NCI-H2227 (cell line): ENCODE results near the gene GALK2.
"Not testable (repeated sequence)": the region's sequence is repeated elsewhere in the genome, so short reads cannot be mapped to it uniquely, and the experiment has no call there.

Experiments
- DNase-seq: peaks from one replicate; lab custom pipeline; 2025; ENCODE audit not compliant: unreplicated experiment; lab: John Stamatoyannopoulos, UW

Gene GALK2

DNA sequence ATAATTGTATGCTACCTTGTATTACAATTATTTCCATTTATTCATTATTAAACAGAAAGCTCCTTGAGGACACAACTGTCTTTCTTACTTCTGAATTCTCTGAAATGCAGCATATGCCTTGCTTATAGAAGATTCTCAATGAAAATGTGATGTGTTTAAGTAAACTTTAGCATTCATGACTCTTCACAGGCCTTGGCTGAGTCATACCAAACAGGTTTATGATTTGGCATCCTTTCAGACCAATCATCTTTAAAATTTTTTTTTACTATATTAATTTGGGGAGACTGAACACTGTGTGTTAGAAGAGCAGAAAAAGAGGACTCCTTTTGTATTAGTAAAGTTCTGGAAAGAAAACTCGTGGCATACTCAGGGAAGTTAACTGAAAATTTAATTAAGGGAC, 6.4 kb upstream of the GALK2 start:
- DNase-seq, result no peak

DNA sequence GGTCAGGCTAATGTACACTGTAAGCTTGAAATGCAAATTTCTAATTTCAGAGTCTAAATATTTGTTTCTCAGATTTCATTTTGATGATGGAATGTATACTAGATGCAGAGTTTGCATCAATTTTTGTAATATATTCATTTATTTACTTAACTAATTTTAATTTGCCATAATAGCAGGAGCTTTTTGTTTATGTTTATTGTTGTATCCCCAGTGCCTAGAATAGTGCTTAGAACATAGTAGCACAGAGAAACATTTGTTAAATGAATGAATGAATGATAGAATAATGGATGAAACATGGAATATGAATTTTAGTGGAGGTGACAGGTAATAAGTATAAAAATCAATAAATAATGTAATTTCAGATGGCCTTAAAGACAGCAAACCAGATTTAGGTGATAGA, 5.2 kb upstream of the GALK2 start:
- DNase-seq, result no peak

DNA sequence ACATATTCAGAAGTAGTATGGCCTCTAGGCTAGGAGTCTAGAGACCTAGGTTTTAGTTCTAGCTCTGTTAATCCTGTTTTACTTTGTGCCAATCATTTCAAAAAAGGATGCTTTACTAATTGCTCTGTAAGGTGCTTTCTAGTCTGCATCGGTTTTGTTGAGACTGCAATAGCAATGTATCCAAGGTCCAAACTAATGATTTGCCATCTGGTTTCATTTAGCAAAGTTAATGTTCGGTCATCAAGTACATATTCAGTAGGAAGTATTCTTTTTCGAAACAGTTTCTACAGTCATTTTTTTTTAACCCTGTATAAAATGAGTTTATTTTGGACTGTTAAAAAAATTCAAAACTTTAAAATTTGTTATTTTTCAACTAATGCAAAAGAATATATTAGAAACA, 2.0 kb upstream of the GALK2 start:
- no peak for DNase-seq

DNA sequence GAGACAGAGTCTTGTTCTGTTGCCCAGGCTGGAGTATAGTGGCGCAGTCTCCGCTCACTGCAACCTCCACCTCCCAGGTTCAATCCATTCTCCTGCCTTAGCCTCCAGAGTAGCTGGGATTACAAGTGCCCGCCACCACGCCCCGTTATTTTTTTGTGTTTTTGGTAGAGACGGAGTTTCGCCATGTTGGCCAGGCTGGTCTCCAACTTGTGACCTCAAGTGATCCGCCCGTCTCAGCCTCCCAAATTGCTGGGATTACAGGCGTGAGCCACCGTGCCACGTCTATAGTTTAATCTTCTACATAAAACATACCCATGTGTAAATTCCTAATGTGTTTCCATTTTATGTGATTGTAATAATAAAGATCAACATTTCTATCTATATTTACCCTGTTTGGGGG, 1.7 kb downstream of the GALK2 start:
- no peak for DNase-seq

DNA sequence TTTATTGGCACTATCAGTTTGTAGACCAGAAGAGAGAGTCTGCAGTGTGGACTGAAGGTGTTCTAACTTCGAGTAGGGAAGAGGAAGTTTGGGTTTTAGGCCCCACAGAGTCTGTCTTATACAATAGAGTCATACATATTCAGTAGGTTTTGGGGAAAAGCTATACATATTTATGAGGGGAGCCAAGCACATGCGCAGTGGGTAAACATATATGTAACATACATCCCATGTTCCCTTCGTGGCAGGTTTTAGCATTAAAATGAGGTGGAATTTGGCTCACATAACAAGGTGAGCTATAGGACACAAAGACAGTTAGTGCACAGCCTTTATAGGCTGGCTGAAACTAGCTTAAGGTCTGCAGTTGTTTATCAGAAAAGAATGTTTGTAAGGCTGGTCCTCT, 4.9 kb downstream of the GALK2 start:
- no peak for DNase-seq

DNA sequence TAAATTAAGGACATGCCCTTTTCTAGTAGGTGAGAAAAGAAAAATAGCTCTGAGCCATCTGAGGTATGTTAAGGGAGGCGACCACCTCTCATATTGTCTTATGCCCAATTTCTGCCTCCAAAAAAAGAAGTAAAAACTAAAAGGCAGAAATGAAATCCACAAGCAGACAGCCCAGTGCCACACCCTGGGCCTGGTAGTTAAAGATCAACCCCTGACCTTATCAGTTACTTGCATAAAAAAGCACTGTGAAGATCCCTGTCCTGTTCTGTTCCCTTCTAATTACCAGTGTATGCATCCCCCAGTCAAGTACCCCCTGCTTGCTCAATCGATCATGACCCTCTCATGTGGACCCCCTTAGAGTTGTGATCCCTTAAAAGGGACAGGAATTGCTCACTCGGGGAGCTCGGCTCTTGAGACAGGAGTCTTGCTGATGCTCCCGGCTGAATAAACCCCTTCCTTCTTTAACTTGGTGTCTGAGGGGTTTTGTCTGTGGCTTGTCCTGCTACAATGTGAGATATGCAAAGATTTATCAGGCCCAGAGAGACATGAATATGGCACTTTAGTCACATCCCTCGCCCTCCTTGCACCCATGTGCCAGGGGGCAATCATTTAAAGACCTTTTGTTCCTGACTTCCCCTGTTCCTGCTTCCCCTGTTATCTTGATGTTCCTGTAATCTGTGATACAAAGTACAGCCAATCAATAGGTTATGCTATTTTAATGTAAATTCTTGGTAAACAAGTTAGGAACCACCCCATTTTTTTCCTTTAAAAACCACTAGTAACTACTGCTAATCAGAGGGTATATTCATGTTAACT, 5.7 kb downstream of the GALK2 start:
- DNase-seq, result not testable (repeated sequence)

DNA sequence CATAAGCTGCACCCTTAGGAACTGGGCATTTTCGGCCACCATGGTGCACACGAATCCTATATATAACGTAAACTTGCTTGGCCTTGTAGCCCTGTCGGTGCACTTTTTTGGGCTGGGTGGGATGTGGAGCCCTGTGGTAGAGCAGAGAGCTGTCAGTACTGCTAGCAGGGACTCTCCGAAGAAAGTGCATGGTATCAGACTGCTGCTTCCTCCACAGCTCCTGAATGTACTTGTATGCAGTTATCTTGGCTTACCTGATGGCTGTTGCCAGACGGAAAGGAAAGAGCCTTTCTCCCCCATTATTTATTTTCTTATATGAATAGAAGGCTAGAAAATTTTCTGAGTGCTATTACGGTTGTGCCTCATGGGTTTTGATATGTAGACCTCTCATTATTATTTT, 8.4 kb downstream of the GALK2 start:
- no peak for DNase-seq

DNA sequence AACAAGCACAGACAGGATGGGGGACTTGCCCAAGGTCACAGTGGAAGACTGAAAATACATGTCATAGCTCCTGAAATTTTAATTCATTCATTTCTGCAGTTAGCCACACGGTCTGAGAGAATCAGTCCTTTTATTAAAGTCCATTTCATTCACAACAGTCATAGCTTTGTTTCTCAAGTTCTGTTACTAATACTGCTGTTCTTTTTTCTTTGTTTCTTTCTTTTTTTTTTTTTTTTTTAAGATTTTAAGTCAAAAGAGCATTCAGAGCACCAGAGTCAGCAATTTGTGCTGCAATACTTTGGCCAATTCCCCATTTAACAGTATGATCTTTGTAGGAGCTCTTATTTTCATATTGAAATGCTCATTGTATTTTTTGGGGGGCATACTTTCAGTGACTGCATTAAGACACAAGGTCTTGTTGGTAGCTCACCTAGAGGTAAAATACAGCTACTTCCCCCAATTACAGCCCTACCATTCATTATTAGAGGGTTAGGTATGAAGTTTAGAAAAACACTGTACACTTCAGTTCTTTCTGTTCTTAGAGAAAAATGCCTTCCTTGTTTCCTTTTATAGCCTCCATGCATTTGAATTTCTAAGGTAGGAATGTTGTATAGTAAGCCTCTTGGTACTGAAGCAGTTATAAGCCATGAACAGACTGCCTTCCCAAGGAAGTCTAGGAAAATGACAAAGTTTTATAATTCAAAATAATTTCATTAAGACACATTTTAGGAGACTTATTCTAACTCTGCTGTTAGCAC, 9.6 kb downstream of the GALK2 start:
- DNase-seq, result no peak

DNA sequence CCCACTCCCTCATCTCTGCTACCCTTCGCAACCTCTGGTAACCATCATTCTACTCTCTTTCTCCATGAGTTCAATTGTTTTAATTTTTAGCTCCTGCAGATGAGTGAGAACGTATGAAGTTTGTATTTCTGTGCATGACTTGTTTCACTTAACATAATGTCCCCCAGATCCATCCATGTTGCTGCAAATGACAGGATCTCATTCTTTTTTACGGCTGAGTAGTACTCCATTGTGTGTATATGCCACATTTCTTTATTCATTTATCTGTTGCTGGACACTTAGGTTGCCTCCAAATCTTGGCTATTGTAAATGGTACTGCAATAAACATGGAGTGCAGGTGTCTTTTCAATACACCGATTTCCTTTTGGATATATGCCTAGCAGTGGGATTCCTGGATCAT, 12.1 kb downstream of the GALK2 start:
- no peak for DNase-seq

DNA sequence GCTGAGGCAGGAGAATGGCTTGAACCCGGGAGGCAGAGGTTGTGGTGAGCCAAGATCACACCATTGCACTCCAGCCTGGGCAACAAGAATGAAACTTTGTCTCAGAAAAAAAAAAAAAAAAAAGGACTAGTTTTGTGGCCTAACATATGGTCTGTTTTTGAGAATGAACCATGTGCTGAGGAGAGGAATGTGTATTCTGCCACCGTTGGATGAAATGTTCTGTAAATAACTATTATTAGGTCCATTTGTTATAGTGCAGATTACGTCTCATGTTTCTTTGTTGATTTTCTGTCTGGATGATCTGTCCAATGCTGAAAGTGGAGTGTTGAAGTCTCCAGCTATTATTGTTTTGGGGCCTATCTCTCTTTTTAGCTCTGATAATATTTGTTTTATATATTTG, 13.7 kb downstream of the GALK2 start:
- not testable (repeated sequence) for DNase-seq

DNA sequence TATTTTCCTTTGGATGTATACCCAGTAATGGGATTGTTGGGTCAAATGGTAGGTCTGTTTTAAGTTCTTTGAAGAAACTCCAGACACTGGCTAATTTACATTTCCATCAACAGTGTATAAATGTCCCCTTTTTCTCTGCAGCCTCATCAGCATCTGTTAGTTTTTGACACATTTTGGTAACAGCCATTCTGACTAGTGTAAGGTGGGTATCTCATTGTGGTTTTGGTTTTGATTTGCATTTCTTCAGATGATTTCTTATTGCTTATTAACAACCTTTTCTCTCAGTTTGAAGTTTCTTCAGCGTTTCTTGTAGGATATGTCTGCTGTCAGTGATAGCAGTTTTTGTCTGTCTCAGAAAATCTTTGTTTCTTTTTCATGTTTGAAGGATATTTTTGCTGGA, 15.4 kb downstream of the GALK2 start:
- DNase-seq, result no peak

DNA sequence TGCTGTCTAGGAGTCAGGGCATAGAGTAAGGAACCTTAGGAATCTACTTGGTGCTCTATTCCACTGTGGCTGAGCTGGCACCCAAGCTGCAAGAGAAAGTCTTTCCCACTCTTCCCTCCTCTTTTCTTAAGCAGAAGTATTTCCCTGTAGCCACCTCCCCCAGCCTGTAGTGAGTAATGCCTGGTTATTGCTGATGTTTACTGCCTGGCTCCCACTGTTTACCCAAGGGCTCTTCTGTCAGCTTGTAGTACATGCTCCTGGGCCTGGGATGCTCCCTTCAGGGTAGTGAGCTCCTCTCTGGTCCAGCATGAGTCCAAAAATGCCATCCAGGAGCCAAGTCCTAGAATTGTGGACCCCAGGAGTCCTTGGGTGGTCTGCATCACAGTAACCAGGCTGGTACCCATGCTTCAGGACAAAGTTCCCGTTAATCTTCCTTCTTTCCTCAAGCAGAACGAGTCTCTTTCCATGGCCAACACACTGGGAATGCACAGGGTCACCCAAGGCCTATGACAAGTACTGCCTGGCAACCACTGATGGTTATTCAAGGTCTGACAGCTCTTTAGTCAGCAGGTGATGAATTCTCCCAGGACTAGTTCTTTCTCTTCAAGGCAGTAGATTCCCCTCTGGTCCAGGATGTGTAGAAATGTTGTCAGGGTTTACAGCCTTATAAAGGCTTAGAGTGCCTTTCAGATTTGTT, 17.6 kb downstream of the GALK2 start:
- no peak for DNase-seq

DNA sequence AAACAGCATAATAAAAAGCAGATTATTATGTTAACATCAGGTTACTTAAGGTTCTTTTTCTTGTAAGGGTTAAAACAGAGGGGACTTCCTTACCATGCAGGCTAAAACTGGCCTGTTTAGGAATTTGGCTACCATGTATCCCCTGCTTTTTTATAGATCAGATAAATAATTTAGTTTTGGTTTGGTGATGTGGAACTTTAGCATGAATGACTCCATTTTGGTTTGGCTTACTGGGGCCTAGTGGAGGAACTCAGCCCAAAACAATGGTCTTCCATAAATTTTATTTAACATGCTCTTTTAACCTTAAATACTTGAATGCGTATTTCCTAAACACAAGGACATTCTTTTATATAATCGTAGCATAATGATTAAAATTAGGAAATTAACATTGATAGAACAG, 18.9 kb downstream of the GALK2 start:
- DNase-seq, result no peak

DNA sequence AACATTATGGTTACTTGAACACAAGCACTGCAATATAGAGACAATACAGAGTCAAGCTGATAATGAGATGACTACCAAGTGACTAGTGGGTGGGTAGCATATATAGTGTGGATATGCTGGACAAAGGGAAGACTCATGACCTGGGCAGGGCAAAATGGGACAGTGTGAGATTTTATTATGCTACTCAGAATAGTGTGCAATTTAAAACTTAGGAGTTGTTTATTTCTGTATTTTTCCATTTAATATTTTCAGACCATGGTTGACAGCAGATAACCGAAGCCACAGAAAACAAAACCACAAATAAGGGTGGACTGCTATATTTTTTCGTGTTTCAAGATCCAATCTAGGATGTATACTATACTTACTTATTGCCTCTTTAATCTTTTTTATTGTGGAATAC, 19.6 kb downstream of the GALK2 start:
- DNase-seq, result no peak

DNA sequence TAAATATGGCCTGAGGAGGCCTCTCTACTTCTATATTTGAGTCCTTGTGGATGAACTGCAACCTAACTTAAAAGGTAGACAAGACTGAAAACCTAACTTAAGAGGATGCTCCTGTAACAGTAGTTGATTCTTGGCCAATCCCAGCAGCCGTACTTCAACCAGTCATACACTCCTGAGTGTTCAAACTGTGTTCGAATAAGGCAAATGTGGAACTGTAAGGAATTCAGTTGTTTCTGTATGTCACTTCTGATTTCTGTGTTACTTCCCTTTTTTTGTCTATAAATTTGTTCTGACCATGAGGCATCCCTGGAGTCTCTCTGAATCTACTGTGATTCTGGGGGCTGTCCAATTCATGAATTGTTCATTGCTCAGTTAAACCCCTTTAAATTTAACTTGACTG, 20.5 kb downstream of the GALK2 start:
- no peak for DNase-seq

DNA sequence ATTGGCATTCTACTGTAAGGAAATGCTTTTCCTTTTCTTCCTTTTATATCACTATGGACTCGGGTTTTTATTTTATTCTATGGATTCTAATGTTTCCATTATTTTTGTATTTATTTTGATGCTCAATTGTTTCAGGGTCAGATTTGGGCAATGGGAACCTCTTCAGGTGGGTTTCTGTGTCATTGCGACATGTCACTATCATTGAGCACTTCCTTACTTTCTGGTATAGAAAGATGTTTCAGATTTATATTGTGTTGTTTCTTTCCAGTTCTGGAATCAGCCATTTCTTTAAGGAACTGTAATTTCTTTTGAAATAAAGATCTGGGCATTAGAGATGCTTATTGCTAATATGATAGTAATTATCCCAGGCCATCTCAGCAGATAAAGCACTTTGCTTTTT, 21.8 kb downstream of the GALK2 start:
- no peak for DNase-seq

DNA sequence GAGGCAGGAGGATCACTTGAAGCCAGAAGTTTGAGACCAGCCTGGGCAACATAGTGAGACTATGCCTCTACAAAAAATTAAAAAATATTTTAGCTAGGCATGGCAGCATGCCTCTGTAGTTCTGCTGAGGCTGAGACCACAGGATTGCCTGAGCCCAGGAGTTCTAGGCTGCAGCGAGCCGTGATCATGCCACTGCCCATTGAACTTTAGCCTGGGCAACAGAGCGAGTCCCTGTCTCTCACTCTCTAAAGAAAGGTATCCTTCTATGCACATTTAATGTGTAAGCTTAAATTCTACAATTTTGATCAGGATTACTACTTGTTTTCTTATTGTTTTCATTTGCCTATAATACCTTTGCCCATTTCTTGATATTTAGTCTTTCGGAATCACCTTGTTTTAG, 26.8 kb downstream of the GALK2 start:
- no peak for DNase-seq

DNA sequence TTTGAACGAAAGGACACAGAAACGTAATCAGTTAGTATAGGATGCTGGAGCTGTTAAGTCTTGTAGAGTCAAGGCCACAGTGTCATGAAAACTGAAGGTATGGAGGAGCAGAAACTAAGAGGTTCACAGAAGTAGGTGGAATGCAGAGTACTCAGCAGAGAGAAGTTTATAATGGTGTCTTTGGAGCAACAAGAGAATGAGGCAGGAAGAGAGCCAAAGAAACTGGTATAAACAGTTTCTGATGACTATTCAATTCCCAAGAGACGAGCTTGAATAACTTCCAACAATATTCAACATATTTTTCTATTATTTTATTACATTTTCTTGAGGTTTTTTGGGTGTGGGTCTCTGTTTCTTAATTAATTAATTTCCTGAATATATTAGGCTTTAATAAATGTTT, 29.6 kb downstream of the GALK2 start:
- DNase-seq, result no peak

DNA sequence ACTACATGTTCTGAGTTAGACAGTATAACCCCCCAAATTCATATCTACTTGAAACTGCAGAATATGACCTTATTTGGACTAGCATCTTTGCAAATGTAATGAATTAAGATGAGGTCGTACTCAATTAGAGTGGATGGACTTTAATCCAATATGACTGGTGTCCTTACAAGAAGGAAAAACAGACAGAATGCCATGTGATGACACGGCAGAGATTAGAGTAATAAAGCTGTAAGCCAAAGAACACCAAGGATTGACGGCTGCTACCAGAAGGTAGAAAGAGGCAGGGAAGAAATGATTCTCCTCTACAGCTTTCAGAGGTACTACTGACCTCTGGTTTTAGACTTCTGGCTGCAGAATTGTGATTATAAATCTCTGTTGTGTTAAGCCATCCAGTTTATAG, 30.3 kb downstream of the GALK2 start:
- no peak for DNase-seq

DNA sequence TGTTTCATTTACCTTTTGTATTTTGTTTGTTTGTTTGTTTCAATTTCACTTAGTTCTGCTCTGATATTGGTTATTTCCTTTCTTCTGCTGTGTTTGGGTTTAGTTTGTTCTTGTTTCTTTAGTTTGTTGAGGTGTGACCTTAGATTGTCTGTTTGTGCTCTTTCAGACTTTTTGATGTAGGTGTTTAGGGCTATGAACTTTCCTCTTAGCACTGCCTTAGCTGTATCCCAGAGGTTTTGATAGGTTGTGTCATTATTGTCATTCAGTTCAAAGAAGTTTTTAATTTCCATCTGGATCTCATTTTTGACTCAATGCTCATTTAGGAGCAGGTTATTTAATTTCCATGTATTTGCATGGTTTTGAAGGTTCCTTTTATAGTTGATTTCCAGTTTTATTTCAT, 38.1 kb downstream of the GALK2 start:
- DNase-seq, result not testable (repeated sequence)

DNA sequence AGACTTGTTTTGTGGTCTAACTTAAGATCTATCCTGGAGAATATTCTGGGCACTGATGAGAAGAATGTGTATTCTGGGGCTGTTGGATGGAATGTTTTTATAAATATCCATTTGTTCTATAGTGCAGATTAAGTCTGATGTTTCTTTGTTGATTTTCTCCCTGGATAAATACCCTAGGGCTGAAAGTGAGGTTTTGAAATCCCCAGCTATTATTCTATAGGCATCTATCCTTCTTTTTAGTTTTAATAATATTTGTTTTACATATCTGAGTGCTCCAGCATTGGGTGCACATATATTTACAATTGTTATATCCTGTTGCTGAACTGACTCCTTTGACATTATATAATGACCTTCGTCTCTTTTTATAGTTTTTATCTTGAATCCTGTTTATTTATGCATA, 42.9 kb downstream of the GALK2 start:
- DNase-seq, result no peak
